Activated CD4-positive, alpha-beta T cell treated with anti-CD3 and anti-CD28 coated beads, Interleukin-2, amount 50 U/mL, for 1 hour (primary cell): Measurements from ENCODE around the gene DCST1.

ENCODE experiments used
- DNase-seq: peaks from one replicate; pipeline ENCODE4 v3.0.0-alpha.2; 2020

The DCST1 gene

GRCh38 chr1:155077758-155078445 lies 44.3 kb downstream of the DCST1 start:
- DNase-seq, result no peak

- DNase-seq, result peak; percentile 58
Measured at GRCh38 chr1:155078469-155079209, 45.0 kb downstream of the DCST1 start, which contains the start of gene EFNA3. EFNA3 (plus strand) TSS chr1:155078837; CDS start chr1:155078942, 105 bp downstream.

GRCh38 chr1:155079210-155079486 lies 45.5 kb downstream of the DCST1 start:
- no peak for DNase-seq

- no peak for DNase-seq
Measured at GRCh38 chr1:155079487-155080311, 46.1 kb downstream of the DCST1 start.

- DNase-seq, result no peak
Measured at GRCh38 chr1:155080312-155081228, 46.9 kb downstream of the DCST1 start.

- DNase-seq, result no peak
Measured at GRCh38 chr1:155081472-155082300, 48.1 kb downstream of the DCST1 start.

GRCh38 chr1:155082301-155083051 lies 48.9 kb downstream of the DCST1 start:
- no peak for DNase-seq

- DNase-seq, result no peak
Measured at GRCh38 chr1:155083052-155083541, 49.5 kb downstream of the DCST1 start.

- DNase-seq, result no peak
Measured at GRCh38 chr1:155083865-155084721, 50.5 kb downstream of the DCST1 start.

GRCh38 chr1:155084722-155085503 lies 51.3 kb downstream of the DCST1 start:
- DNase-seq, result peak; percentile 88

GRCh38 chr1:155085504-155086127 lies 52.0 kb downstream of the DCST1 start:
- peak; percentile 75 for DNase-seq

GRCh38 chr1:155086128-155086741 lies 52.6 kb downstream of the DCST1 start:
- peak; percentile 80 for DNase-seq

- DNase-seq, result no peak
Measured at GRCh38 chr1:155086856-155087535, 53.4 kb downstream of the DCST1 start.

GRCh38 chr1:155091071-155092051 lies 57.7 kb downstream of the DCST1 start:
- DNase-seq, result peak; percentile 80

- no peak for DNase-seq
Measured at GRCh38 chr1:155092131-155092530, 58.5 kb downstream of the DCST1 start.

- no peak for DNase-seq
Measured at GRCh38 chr1:155092641-155093040, 59.0 kb downstream of the DCST1 start.
